Type B pancreatic cell (in vitro differentiated cells): ENCODE data around the gene OPALIN. TPM values are rescaled to one million over a fixed set of nuclear protein-coding genes. Genes with fewer than 3 reads are reported as not detected.
A peak's percentile ranks its signal among the peaks of the same experiment; 100 is the strongest.

Experiments used
- DNase-seq: peaks from one replicate; pipeline ENCODE4 v3.0.0; 2021; ENCODE audit warnings: mixed read lengths; ENCODE audit not compliant: unreplicated experiment; ENCODE audit errors: extremely low spot score
- H3K27ac Mint-ChIP-seq: 2 replicates; pipeline ENCODE4 v1.8.0; 2021; ENCODE audit warnings: mild to moderate bottlenecking, mixed read lengths
- H3K27me3 Mint-ChIP-seq: 2 replicates; pipeline ENCODE4 v1.8.0; 2021; ENCODE audit warnings: mixed read lengths
- H3K36me3 Mint-ChIP-seq: 2 replicates; pipeline ENCODE4 v1.8.0; 2021; ENCODE audit warnings: mixed read lengths
- H3K4me1 Mint-ChIP-seq: one replicate; pipeline ENCODE4 v1.8.0; 2021; ENCODE audit warnings: mixed read lengths; ENCODE audit not compliant: unreplicated experiment
- H3K4me3 Mint-ChIP-seq: 2 replicates; pipeline ENCODE4 v1.8.0; 2021; ENCODE audit warnings: mild to moderate bottlenecking, mixed read lengths
- H3K9me3 Mint-ChIP-seq: 2 replicates; pipeline ENCODE4 v1.8.0; 2021; ENCODE audit warnings: mixed read lengths
- CTCF ChIP-seq: fragments of 200-600 bp; sonication (generic); conservative IDR thresholded peaks from 2 replicates; pipeline ENCODE4 v1.5.0; 2021; ENCODE audit warnings: antibody characterized with exemption, mild to moderate bottlenecking
- total RNA-seq: library from RNA; stranded (reverse); gene quantifications from 2 replicates; pipeline ENCODE4 v1.2.1, GENCODE V29; 2021; ENCODE audit warnings: low replicate concordance

OPALIN gene
- total RNA-seq, 1 donor from 2014 or later = not detected

GRCh38 chr10:96324447-96324846 lies 34.4 kb downstream of the OPALIN start:
- Mint-ChIP-seq H3K36me3 (no peaks in the 10 kb centered on the region), H3K4me3 (no peak overlapping the region), H3K4me1 (no peaks in the 10 kb centered on the region), H3K27ac (no peak overlapping the region), H3K9me3 (no peaks in the 10 kb centered on the region), H3K27me3 (peaks cover 29% of the 10 kb centered on the region)
- no peak for TF ChIP-seq CTCF
- DNase-seq = no peak

- Mint-ChIP-seq H3K27me3 (peaks cover 24% of the 10 kb centered on the region), H3K27ac (no peak overlapping the region)
These were observed 36.5 kb downstream of the OPALIN start for GRCh38 chr10:96322275-96322674.

GRCh38 chr10:96321822-96322221 lies 37.0 kb downstream of the OPALIN start:
- Mint-ChIP-seq H3K9me3 (no peaks in the 10 kb centered on the region), H3K36me3 (no peaks in the 10 kb centered on the region), H3K4me3 (no peak overlapping the region), H3K27me3 (peaks cover 21% of the 10 kb centered on the region), H3K4me1 (no peaks in the 10 kb centered on the region), H3K27ac (no peak overlapping the region)
- DNase-seq = no peak
- TF ChIP-seq CTCF = peak; percentile 16

More at GRCh38 chr10:96322275-96322674, 36.5 kb downstream of the OPALIN start:
- Mint-ChIP-seq H3K4me3 (no peak overlapping the region), H3K36me3 (no peaks in the 10 kb centered on the region), H3K4me1 (no peaks in the 10 kb centered on the region), H3K9me3 (no peaks in the 10 kb centered on the region)
- TF ChIP-seq CTCF = no peak
- DNase-seq = no peak

GRCh38 chr10:96319754-96320474 lies 38.9 kb downstream of the OPALIN start:
- no peak for TF ChIP-seq CTCF
- no peak for DNase-seq
- H3K9me3 Mint-ChIP-seq = no peaks in the 10 kb centered on the region
- no peak overlapping the region for H3K4me3 Mint-ChIP-seq
- no peaks in the 10 kb centered on the region for H3K36me3 Mint-ChIP-seq
- H3K4me1 Mint-ChIP-seq = no peaks in the 10 kb centered on the region
- H3K27me3 Mint-ChIP-seq = peaks cover 14% of the 10 kb centered on the region
- H3K27ac Mint-ChIP-seq = no peak overlapping the region

- Mint-ChIP-seq H3K4me1 (no peaks in the 10 kb centered on the region), H3K9me3 (no peaks in the 10 kb centered on the region), H3K36me3 (no peaks in the 10 kb centered on the region), H3K27ac (no peak overlapping the region), H3K27me3 (peaks cover 6% of the 10 kb centered on the region), H3K4me3 (no peak overlapping the region)
- no peak for TF ChIP-seq CTCF
- DNase-seq = no peak
These were observed 41.6 kb downstream of the OPALIN start for GRCh38 chr10:96317067-96317833.
